H1 (cell line): Measurements from ENCODE around the gene PTPN13. TPM values are rescaled to one million over a fixed set of nuclear protein-coding genes. Genes with fewer than 3 reads are reported as not detected.

Experiments
- BRCA1 ChIP-seq: IDR thresholded peaks from 2 replicates; pipeline ENCODE4 v1.6.1; 2012; ENCODE audit warnings: low read depth, low read length, improper control_type of control experiment
- CREB1 ChIP-seq: IDR thresholded peaks from 2 replicates; pipeline ENCODE4 v1.6.1; 2012; ENCODE audit warnings: inconsistent platforms
- CTBP2 ChIP-seq: IDR thresholded peaks from 2 replicates; pipeline ENCODE4 v1.7.0; 2011; ENCODE audit warnings: borderline replicate concordance, mild to moderate bottlenecking, moderate library complexity, mixed read lengths, low read length; ENCODE audit not compliant: insufficient read depth, insufficient read length
- NRF1 ChIP-seq: IDR thresholded peaks from 2 replicates; pipeline ENCODE4 v1.6.1; 2011; ENCODE audit warnings: mild to moderate bottlenecking, low read depth, low read length, improper control_type of control experiment
- RFX5 ChIP-seq: IDR thresholded peaks from 2 replicates; pipeline ENCODE4 v1.6.1; 2011; ENCODE audit warnings: low read depth, low read length, improper control_type of control experiment, borderline replicate concordance
- RXRA ChIP-seq: IDR thresholded peaks from 2 replicates; pipeline ENCODE4 v1.6.1; 2011; ENCODE audit warnings: low read depth, mild to moderate bottlenecking, low read length, moderate library complexity; ENCODE audit not compliant: insufficient read depth
- SIN3A ChIP-seq, 2 experiments: IDR thresholded peaks in 1 of 2; conservative IDR thresholded peaks in 1 of 2; 2 replicates each; pipeline ENCODE4 v1.6.1; 2011 to 2012; ENCODE audit warnings: low read length in 2 of 2, improper control_type of control experiment in 1 of 2, low read depth in 1 of 2, mild to moderate bottlenecking in 1 of 2
- SIX5 ChIP-seq: IDR thresholded peaks from 2 replicates; pipeline ENCODE4 v1.6.1; 2011; ENCODE audit warnings: mild to moderate bottlenecking, low read depth, low read length
- TBP ChIP-seq: IDR thresholded peaks from 2 replicates; pipeline ENCODE4 v1.6.1; 2011; ENCODE audit warnings: low read depth, low read length, improper control_type of control experiment
- polyA plus RNA-seq, 7 experiments: library from polyadenylated mRNA; depleted of rRNA in 3 of 7; stranded (reverse) in 5 of 7; unstranded in 2 of 7; fragments of >200 nt in 5 of 7; fragments of 200-250 nt in 2 of 7; gene quantifications; 1 replicate in 5 of 7; 2 replicates in 1 of 7; 4 replicates in 1 of 7; pipeline versions ENCODE4 v1.2.1 to v1.2.3, GENCODE V29; 2011 to 2013; ENCODE audit warnings: missing spikeins in 2 of 7, mixed read lengths in 2 of 7
- total RNA-seq: library from RNA; stranded (reverse); fragmentation: NEBNext Ultra II Directional; extraction: Animal tissue kit (Norgen Biotek cat#: 25700); gene quantifications from 2 replicates; pipeline ENCODE4 v1.2.1, GENCODE V29; 2021
- TF ChIP-seq, protein P1 (sequence below): fragments of 300-600 bp; sonication (generic); IDR thresholded peaks from 2 replicates; pipeline ENCODE4 v1.7.1; 2012; ENCODE audit warnings: low read length, moderate library complexity, mild to moderate bottlenecking, inconsistent platforms; ENCODE audit not compliant: insufficient replicate concordance

PTPN13 gene
- total and polyA plus RNA-seq, 2 of the 8 experiments (the other 6 are each of a cell fraction or from before 2014, with no cell fraction given), result 12.7 to 57.9 TPM

DNA sequence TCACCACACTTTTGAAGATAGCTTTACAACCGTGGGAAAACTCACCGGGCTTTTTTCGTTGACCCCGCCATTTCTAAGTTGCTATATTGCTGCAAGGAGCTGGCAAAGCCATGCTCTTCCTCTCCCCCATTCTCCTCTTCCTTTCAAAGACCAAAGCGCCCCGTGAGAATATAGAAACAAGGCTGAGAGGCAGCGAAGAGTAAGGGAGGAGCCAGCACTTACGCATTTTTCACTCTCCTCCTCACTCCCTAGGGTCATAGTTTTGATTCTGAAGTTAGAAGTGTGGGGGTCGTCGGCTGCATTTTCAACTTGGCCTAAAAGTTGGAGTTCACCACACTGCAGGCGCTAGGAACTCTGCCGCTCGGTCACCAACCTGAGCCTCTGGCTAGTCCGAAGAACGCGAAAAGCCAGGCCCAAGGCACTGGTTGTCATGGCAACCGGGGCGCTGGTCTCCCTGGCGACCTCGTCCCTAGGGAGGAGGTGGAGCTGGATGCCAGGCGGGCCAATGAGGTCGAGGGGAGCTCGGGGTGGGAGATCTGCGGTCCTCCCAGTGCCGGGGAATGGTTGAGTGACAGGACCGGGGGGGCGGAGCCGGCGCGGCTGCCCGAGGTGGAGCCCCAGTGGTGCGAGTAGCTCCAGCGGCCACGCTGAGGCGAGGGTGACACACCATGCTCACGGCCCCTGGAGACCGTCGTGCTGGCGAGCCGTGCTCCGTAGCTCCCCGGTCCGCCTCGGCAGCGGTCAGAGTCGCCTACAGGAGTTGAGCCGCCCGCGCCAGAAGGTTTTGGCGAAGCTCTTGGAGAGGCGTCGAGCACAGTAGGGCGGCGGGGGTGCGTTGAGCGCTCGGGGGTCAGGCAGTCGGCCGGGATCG lies at the start of gene PTPN13 (continued):
- TF ChIP-seq TBP, result peak; percentile 96
- no peak for TF ChIP-seq NRF1
- no peak for TF ChIP-seq BRCA1
- peak; percentile 45; the same call in 1 of the 2 replicates for TF ChIP-seq RFX5
- peak; percentile 38 to 97; a peak in 2 of 4 replicates for TF ChIP-seq SIN3A (conservative IDR thresholded peaks at IDR 0.05 in 1 of 2, IDR thresholded peaks at IDR 0.05 in 1 of 2; ENCODE audit: low read depth in 1 of 2, low read length in 2 of 2)
- TF ChIP-seq, protein P1, sequence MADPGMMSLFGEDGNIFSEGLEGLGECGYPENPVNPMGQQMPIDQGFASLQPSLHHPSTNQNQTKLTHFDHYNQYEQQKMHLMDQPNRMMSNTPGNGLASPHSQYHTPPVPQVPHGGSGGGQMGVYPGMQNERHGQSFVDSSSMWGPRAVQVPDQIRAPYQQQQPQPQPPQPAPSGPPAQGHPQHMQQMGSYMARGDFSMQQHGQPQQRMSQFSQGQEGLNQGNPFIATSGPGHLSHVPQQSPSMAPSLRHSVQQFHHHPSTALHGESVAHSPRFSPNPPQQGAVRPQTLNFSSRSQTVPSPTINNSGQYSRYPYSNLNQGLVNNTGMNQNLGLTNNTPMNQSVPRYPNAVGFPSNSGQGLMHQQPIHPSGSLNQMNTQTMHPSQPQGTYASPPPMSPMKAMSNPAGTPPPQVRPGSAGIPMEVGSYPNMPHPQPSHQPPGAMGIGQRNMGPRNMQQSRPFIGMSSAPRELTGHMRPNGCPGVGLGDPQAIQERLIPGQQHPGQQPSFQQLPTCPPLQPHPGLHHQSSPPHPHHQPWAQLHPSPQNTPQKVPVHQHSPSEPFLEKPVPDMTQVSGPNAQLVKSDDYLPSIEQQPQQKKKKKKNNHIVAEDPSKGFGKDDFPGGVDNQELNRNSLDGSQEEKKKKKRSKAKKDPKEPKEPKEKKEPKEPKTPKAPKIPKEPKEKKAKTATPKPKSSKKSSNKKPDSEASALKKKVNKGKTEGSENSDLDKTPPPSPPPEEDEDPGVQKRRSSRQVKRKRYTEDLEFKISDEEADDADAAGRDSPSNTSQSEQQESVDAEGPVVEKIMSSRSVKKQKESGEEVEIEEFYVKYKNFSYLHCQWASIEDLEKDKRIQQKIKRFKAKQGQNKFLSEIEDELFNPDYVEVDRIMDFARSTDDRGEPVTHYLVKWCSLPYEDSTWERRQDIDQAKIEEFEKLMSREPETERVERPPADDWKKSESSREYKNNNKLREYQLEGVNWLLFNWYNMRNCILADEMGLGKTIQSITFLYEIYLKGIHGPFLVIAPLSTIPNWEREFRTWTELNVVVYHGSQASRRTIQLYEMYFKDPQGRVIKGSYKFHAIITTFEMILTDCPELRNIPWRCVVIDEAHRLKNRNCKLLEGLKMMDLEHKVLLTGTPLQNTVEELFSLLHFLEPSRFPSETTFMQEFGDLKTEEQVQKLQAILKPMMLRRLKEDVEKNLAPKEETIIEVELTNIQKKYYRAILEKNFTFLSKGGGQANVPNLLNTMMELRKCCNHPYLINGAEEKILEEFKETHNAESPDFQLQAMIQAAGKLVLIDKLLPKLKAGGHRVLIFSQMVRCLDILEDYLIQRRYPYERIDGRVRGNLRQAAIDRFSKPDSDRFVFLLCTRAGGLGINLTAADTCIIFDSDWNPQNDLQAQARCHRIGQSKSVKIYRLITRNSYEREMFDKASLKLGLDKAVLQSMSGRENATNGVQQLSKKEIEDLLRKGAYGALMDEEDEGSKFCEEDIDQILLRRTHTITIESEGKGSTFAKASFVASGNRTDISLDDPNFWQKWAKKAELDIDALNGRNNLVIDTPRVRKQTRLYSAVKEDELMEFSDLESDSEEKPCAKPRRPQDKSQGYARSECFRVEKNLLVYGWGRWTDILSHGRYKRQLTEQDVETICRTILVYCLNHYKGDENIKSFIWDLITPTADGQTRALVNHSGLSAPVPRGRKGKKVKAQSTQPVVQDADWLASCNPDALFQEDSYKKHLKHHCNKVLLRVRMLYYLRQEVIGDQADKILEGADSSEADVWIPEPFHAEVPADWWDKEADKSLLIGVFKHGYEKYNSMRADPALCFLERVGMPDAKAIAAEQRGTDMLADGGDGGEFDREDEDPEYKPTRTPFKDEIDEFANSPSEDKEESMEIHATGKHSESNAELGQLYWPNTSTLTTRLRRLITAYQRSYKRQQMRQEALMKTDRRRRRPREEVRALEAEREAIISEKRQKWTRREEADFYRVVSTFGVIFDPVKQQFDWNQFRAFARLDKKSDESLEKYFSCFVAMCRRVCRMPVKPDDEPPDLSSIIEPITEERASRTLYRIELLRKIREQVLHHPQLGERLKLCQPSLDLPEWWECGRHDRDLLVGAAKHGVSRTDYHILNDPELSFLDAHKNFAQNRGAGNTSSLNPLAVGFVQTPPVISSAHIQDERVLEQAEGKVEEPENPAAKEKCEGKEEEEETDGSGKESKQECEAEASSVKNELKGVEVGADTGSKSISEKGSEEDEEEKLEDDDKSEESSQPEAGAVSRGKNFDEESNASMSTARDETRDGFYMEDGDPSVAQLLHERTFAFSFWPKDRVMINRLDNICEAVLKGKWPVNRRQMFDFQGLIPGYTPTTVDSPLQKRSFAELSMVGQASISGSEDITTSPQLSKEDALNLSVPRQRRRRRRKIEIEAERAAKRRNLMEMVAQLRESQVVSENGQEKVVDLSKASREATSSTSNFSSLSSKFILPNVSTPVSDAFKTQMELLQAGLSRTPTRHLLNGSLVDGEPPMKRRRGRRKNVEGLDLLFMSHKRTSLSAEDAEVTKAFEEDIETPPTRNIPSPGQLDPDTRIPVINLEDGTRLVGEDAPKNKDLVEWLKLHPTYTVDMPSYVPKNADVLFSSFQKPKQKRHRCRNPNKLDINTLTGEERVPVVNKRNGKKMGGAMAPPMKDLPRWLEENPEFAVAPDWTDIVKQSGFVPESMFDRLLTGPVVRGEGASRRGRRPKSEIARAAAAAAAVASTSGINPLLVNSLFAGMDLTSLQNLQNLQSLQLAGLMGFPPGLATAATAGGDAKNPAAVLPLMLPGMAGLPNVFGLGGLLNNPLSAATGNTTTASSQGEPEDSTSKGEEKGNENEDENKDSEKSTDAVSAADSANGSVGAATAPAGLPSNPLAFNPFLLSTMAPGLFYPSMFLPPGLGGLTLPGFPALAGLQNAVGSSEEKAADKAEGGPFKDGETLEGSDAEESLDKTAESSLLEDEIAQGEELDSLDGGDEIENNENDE, result no peak
- no peak for TF ChIP-seq CTBP2
- TF ChIP-seq SIX5, result no peak
- TF ChIP-seq RXRA, result no peak
- 0 out of 2 replicates have a peak, but pooled peaks have one; percentile 1 for TF ChIP-seq CREB1
